Heart right ventricle (tissue), 16 donors: ENCODE results near the gene EIF4E3. TPM values are rescaled to one million over a fixed set of nuclear protein-coding genes. Genes with fewer than 3 reads are reported as not detected.

Experiments
- ATAC-seq, 8 donors: fragments of 200-7000 bp; cut with Tn5 transposase; one replicate each; pipeline ENCODE4 v1.9.1; 2020; ENCODE audit warnings: mild to moderate bottlenecking in 8 of 8, moderate library complexity in 8 of 8, moderate number of reproducible peaks in 1 of 8
- DNase-seq, 2 donors: peaks; one replicate each; pipeline ENCODE4 v3.0.0-alpha.2; 2020
- H3K27ac ChIP-seq, 10 donors: fragments of 200-600 bp; sonication (generic) in 2 of 10; one replicate each; pipeline versions ENCODE4 v1.5.0 to v1.8.0; 2020 to 2022; ENCODE audit warnings: mild to moderate bottlenecking in 3 of 10
- H3K27me3 ChIP-seq, 7 donors: fragments of 200-600 bp; one replicate each; pipeline ENCODE4 v1.8.0; 2021 to 2022; ENCODE audit warnings: mild to moderate bottlenecking in 2 of 7
- H3K36me3 ChIP-seq, 9 donors: fragments of 200-600 bp; sonication (generic) in 1 of 9; one replicate each; pipeline versions ENCODE4 v1.5.0 to v1.8.0; 2020 to 2022; ENCODE audit warnings: mild to moderate bottlenecking in 2 of 9
- H3K4me1 ChIP-seq, 9 donors: fragments of 200-600 bp; sonication (generic) in 1 of 9; one replicate each; pipeline versions ENCODE4 v1.5.0 to v1.8.0; 2020 to 2022; ENCODE audit warnings: mild to moderate bottlenecking in 4 of 9
- H3K4me3 ChIP-seq, 10 donors: fragments of 200-600 bp; sonication (generic) in 2 of 10; one replicate each; pipeline versions ENCODE4 v1.5.0 to v1.8.0; 2020 to 2022; ENCODE audit warnings: mild to moderate bottlenecking in 7 of 10, moderate library complexity in 2 of 10
- H3K9me3 ChIP-seq, 11 donors: fragments of 200-600 bp in 10 of 11; sonication (generic) in 2 of 11; one replicate each; pipeline versions ENCODE4 v1.5.0 to v1.8.0; 2013 to 2022; ENCODE audit warnings: mild to moderate bottlenecking in 2 of 11, control low read depth in 1 of 11, moderate library complexity in 1 of 11
- CTCF ChIP-seq, 9 donors: fragments of 200-600 bp; sonication (generic) in 2 of 9; IDR thresholded peaks; one replicate each; pipeline versions ENCODE4 v1.5.0 to v1.8.0; 2021 to 2022; ENCODE audit warnings: antibody characterized with exemption in 9 of 9, mild to moderate bottlenecking in 5 of 9, moderate library complexity in 1 of 9
- WGBS, 2 donors: extraction: QIAGEN DNeasy Blood & Tissue Kit; methylation state at CpG; one replicate each; pipeline ENCODE4 v1.1.7; 2013; ENCODE audit warnings: inconsistent platforms in 1 of 2; 5-methylcytosine and 5-hydroxymethylcytosine counted together
- intact Hi-C, 10 donors: fragments of 100-400 bp; cut with DNase I; formaldehyde crosslinking; loops; one replicate each; pipeline versions ENCODE4 v1.11.1 to v1.14.2; 2022
- polyA plus RNA-seq, 2 donors: library from polyadenylated mRNA; stranded (reverse); fragments of 200-250 nt; gene quantifications; one replicate each; pipeline ENCODE4 v1.2.3, GENCODE V29; 2013
- total RNA-seq, 10 donors: library from RNA; stranded (reverse); fragmentation: NEBNext Ultra II Directional in 3 of 10; extraction: Animal tissue kit (Norgen Biotek cat#: 25700) in 3 of 10; gene quantifications; one replicate each; pipeline versions ENCODE4 v1.2.1 to v1.2.4, GENCODE V29; 2021 to 2023
- donor health status: Arrhythmogenic right ventricular cardiomyopathy.
- donor health status: ischemic (EF 13 %, LVEDD 7.1; RV severe dilation, severe dysfunction).
- donor health status: healthy with polysubstance abuse.
- donor health status: DM: no; HTN: yes; CAD: no.
- donor health status: DM: no; HTN: no; CAD: no.
- donor health status: ischemic (EF 25% LVEDD 6.9; RV normal size, moderate dysfunction).
- donor health status: ischemic (EF 25% LVEDD 5.7; RV mildly dilated, moderate dysfunction).
- donor health status: healthy.
- donor health status: DM: yes; HTN: yes; CAD: no.
- donor health status: Ischemic cardiomyopathy.
- donor health status: ischemic (EF 35%, LVEDD 5.7; RV mildly dilated, moderate dysfunction).
- donor health status: nonischemic (EF 11% LVEDD 7.7; RV severe dilation, severe dysfunction).
- donor health status: DM: yes; HTN: yes; CAD: no.
- donor health status: PGD.
- donor health status: ischemic (EF 29% LVEDD 5.4; RV normal size, mild dysfunction).
- donor health status: nonischemic (EF 23%, LVEDD 6.1; RV moderate dilation, normal function).

The EIF4E3 gene
- total and polyA plus RNA-seq, 12 donors, result 12.9 to 58.1 (median 52.5) TPM

- Histone ChIP-seq H3K27me3 (no peaks in the 10 kb centered on the region), H3K27ac (no peak overlapping the region), H3K4me1 (no peaks in the 10 kb centered on the region), H3K4me3 (no peak overlapping the region), H3K36me3 (no peaks in the 10 kb centered on the region), H3K9me3 (no peaks in the 10 kb centered on the region)
- 78 to 81% methylated on average over 10 of the region's 10 CpGs for WGBS, 2 donors
- ATAC-seq, result no peak
- no peak for TF ChIP-seq CTCF (IDR thresholded peaks at IDR 0.05)
- DNase-seq, result no peak
- intact Hi-C loops, result no loop called here
Observed at GRCh38 chr3:71636482-71636881, 88.7 kb downstream of the EIF4E3 start.

GRCh38 chr3:71636001-71636400, 89.2 kb downstream of the EIF4E3 start:
- H3K4me1 ChIP-seq, result no peaks in the 10 kb centered on the region
- TF ChIP-seq CTCF (IDR thresholded peaks at IDR 0.05), result no peak
- intact Hi-C loops, result no loop called here

GRCh38 chr3:71634671-71635070, 90.5 kb downstream of the EIF4E3 start:
- intact Hi-C loops, result no loop called here
- Histone ChIP-seq H3K27me3 (no peaks in the 10 kb centered on the region), H3K4me1 (peaks cover 0 to 10% (median 0%) of the 10 kb centered on the region in 9 donors)

More at GRCh38 chr3:71636001-71636400, 89.2 kb downstream of the EIF4E3 start:
- DNase-seq (no peak), ATAC-seq (no peak)
- H3K4me3 ChIP-seq, result no peak overlapping the region
- no peak overlapping the region for H3K27ac ChIP-seq
- WGBS, 2 donors, result 89 to 91% methylated on average over 9 of the region's 9 CpGs
- no peaks in the 10 kb centered on the region for H3K9me3 ChIP-seq
- H3K36me3 ChIP-seq, result no peaks in the 10 kb centered on the region
- no peaks in the 10 kb centered on the region for H3K27me3 ChIP-seq

GRCh38 chr3:71629711-71630110, 95.5 kb downstream of the EIF4E3 start:
- intact Hi-C loops, result no loop called here
- Histone ChIP-seq H3K27me3 (no peaks in the 10 kb centered on the region), H3K4me1 (peaks cover 0 to 19% (median 0%) of the 10 kb centered on the region in 9 donors), H3K36me3 (no peaks in the 10 kb centered on the region), H3K27ac (peak overlapping the region in 1 of 10 donors; percentile 72), H3K9me3 (no peaks in the 10 kb centered on the region), H3K4me3 (no peak overlapping the region)
- no peak for TF ChIP-seq CTCF (IDR thresholded peaks at IDR 0.05)
- DNase-seq, result peak in 1 of 2 donors; percentile 22
- 38 to 47% methylated on average over 2 of the region's 2 CpGs for WGBS, 2 donors
- peak in 5 of 8 donors; percentile 45 to 67 (median 64) for ATAC-seq

More at GRCh38 chr3:71634671-71635070, 90.5 kb downstream of the EIF4E3 start:
- ATAC-seq, result no peak
- no peak for TF ChIP-seq CTCF (IDR thresholded peaks at IDR 0.05)
- DNase-seq, result no peak
- Histone ChIP-seq H3K36me3 (no peaks in the 10 kb centered on the region), H3K9me3 (no peaks in the 10 kb centered on the region), H3K27ac (no peak overlapping the region), H3K4me3 (no peak overlapping the region)
